Fibroblast of the conjunctiva (primary cell): ENCODE data around the gene MEOX2.

Experiments used
- DNase-seq: peaks from one replicate; pipeline ENCODE4 v3.0.0-alpha.2; 2010; ENCODE audit warnings: low read depth

The MEOX2 gene

GRCh38 chr7:15681186-15681585, 5.3 kb downstream of the MEOX2 start:
- DNase-seq, result no peak

DNA sequence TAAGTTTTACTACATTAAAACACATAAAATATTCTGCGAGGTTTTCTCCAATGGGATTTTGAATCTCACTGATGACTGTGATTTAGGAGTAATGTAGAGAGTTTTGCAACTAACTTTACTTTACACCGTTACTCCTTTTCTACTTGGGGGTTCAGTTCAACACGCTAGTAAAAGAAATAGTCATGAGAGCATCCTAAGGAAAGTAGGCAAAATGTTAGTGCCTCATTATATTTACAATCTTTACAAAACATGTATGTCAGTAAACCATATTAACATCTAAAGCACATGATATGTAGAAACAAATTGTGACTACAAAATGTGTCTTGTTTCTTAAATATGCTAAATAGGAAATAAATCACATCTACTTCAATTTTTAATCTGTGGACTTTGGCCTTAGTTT, 6.0 kb downstream of the MEOX2 start:
- no peak for DNase-seq

DNA sequence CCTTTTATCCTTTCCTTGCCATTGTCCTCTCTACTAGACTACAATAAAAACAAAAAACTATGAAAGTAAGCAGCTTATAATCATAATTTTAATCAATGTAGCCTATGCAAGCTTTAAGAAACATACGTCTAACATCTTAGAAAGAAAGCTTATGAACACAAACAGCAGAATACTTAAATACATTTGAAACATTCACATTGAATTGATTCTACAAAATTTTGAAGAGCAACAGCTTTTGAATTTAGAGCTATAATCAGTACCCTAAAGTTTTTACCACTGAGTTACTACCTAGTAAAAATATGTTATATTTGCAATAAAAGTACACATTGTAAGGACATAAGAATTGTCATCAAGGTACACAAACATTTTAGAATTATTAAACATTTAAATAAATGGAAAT, 7.2 kb downstream of the MEOX2 start:
- no peak for DNase-seq

- no peak for DNase-seq
These were observed 7.8 kb downstream of the MEOX2 start for GRCh38 chr7:15678653-15679052.

DNA sequence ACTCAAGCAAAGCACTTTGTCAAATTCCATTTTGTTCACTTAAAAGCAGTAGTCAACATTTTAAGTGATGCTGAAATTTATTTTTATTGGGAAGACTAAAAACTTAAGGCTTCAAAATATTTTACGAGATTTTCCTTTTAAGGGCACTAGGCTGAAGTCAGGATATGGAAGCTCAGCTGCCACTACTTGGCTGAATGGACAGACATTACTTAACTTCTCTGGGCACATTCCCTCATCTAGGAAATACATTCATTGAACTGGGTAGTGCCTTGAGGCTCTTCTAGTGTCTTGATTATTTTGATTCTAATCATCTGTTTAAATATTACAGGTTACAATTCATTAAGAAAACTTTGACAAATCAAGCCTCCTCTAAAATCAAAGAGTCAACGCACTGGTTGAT, 11.1 kb downstream of the MEOX2 start:
- DNase-seq, result no peak

DNA sequence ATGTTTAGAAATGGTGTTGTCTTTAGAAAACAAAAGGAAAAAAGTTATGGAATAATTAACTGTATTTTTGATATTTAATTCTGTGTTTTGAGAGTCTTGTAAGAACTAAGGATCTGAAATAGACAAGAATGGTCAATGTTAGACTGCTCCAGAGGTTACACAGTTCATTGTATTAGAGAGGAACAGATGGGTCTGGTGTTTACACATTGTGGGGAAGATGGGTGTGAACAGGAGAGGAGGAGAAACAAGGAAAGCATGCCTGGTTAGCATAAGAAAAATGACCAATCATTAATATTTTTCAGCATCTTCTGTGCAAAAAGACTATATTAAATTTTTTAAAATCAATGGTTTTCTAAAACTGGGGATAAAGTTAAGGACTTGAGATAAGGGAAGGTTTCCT, 11.9 kb downstream of the MEOX2 start:
- no peak for DNase-seq

GRCh38 chr7:15669443-15670090, 16.9 kb downstream of the MEOX2 start:
- no peak for DNase-seq

- DNase-seq, result no peak
These were observed 18.5 kb downstream of the MEOX2 start for GRCh38 chr7:15667991-15668390.

DNA sequence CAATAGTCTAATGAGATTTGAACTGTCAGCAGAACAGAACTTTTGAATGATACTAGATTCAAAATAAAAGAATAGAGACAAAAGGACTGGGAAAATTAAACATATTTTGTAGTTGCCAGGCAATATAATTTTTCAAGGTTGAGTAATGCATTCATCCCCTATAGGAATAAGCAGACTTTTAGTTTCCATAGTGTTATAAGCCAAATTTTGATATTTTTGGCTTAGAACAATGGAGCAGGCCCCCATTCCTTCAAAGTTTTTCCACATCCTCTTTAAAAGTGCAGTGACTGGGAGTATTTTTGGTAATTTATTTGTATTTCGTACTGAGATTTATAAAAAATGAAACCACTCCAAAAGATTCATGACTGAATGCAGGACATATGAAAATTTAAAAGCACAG, 24.0 kb downstream of the MEOX2 start:
- no peak for DNase-seq

DNA sequence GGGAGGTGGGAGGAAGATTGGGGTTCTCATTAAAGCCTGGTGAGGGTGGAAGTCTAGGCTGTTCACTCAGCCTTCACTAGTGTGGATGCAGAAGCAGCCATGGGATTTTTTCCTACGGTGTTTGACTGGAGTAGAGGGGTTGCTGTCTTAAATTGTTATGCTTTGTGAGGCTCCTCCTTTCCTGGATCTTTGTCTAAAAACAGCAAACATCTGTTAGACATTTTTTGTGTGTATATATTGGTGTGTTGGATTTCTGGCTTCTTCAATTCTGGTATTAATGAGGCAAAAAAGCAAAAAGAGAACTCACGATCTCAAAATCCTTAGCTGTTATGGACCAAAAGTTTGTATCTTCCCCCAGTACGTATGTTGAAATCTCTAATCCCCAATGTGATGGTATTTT, 28.2 kb downstream of the MEOX2 start:
- DNase-seq, result no peak

DNA sequence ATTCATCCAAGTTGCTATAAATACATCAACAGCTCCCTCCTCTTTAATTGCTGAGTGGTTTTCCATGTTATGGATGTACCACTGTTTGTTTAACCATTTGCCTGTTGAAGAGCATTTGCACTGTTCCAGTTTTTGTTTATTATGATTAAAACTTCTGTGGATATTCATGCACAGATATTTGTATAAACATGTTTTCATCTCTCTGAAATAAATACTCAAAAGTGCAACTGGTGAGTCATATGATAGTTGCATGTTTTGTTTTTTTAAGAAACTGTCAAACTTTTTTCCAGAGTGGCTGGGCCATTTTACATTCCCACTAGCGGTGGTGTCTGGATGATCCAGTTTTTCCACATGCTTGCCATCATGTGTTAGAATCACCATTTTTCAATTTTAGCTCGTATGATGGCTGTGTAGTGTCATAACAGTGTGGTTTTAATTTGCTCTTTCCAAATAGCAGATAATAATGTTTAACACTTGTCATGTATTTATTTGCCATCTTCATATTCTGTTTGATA, 33.6 kb downstream of the MEOX2 start:
- no peak for DNase-seq

DNA sequence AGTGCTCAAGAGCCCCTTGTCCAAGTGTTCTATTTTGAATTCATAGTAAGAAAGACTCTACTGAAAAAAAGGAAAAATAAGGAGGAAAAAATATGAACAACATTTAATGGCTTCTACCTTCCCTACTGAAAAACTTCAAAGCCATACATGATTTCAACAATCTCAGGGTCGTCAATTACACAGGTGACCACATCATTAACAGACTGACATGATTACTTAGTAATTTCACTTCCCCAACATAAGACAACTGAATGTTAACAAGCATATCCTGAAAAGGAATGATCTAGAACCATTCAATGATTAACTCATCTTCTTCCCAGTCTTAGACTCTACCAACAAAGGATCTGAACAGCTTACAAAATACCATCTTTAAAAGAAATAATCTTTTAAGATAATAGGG, 34.8 kb downstream of the MEOX2 start:
- no peak for DNase-seq

GRCh38 chr7:15650787-15651186, 35.7 kb downstream of the MEOX2 start:
- DNase-seq, result no peak

DNA sequence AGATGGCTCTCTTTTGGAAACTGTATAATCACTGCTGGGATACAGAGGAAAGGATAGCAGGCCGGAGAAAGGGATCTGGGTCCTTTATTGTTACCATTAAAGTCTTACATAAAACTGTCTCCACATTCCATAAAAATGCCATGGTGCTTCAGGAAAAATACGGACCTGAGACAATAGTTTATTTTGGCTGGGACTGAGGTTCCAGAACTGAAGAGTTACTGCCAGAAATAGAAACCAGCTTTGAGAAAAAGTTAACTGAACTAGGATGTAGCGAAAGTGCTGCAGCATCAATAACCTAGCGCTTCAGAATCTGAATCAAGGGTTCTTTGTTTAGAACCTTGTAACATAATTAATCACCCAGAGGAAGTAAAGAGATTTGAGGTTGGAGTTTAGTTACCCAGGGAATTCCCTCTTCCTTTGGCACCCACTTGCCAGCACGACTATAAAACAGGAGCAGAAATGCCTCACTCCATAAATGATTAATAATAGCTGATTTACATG, 38.0 kb downstream of the MEOX2 start:
- no peak for DNase-seq

DNA sequence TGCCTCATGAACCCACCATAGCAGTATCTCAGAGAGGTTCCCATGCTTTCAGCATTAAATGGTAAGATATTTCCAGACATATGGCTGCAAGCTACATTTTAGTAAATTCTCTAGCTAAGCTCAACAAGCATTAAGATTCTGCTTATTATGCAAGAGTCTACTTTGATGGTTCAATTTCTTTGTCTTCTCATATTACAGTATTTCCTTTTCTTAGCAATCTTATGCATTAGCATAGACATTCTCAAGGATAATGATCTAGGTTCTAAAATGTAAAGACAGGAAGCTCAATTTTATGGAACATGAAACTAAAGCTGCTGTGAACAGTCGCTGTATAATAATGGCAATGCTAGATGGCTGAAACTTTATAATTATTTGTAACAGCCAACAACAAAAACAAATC, 39.2 kb downstream of the MEOX2 start:
- DNase-seq, result no peak

DNA sequence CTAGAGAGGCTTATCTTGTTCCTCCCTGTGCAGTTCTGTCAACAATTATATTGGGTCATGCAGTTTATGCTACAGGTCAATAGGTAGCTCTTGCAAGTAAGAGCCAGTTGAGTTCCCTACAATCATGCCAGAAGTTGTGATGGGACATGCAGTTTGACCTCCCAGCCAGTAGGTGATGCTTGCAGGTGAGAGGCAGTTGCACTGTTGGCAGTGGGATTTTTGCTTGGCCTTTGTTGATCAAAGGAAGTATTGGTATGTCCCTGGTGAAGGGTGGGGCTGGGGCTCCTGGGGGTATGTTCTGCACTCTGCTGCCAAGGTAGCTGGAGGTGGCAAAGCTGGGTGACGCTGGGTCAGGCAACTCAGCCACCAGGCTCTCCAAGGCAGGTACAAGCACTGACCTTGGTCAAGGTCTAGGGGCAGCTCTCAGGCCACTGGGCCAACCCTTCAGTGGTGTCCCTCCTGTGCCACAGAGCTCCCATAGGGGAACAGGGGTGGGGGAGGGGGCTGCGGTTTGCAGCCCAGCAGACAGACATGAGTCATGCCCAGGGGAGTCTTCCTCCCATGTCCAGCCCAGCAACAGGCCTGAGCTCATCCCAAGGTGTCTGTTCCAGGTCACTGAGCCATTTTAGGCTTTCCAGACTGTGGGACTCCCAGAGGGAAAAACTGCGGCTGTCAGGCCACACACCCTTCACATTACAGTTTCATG, 43.3 kb downstream of the MEOX2 start:
- DNase-seq, result no peak

GRCh38 chr7:15628876-15629275, 57.6 kb downstream of the MEOX2 start:
- DNase-seq, result no peak

GRCh38 chr7:15626041-15626440, 60.4 kb downstream of the MEOX2 start:
- DNase-seq, result no peak

DNA sequence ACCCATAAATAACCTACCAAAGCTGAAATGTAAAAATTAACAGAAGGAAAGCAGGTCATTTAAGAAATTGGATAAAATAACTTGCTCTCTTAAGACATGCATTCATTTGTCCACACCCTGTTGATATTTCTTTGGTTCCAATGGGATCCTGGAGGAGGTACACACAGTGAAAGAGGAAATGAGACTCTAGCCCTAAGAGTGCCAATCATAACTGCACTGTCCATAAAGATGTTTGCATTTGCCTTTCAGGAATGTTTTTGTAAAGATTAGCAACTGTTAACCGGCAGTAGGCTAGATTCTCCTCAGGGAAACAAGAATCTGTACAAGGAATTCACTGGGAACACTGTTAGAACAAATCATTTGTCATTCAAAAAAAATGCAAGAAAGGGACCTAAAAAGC, 61.0 kb downstream of the MEOX2 start:
- DNase-seq, result no peak

GRCh38 chr7:15621468-15621867, 65.0 kb downstream of the MEOX2 start:
- DNase-seq, result no peak

DNA sequence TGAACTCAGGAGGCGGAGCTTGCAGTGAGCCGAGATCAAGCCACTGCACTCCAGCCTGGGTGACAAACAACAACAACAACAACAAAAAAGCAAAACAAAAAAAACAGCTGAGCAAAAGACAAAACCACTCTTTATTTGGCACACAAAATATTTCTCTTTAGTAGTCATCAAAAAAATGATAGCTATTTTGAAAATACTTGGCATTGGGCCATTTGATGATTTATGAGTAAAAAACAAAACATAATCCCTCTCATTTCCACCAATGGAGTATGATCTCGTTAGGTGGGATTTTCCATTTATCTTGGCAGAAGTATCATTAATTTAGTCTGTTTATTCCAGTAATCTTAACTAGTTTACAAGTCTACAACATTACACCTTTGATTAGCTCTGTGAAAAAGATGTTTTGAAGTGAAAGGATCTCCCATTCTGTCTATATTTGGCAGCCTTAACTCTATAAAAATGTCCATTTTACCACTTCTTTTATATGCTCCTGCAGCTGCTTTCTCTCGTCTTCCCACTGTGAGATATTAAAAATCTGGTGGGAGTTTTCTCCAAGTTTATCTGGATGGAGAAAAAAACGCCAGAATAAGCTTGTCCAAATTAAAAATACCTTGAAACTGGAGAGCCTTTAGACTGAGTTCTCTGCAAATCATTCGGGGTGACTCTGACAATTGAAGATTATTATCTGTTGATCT, 65.8 kb downstream of the MEOX2 start:
- DNase-seq, result no peak

- no peak for DNase-seq
These were observed 68.2 kb downstream of the MEOX2 start for GRCh38 chr7:15618275-15618674.

DNA sequence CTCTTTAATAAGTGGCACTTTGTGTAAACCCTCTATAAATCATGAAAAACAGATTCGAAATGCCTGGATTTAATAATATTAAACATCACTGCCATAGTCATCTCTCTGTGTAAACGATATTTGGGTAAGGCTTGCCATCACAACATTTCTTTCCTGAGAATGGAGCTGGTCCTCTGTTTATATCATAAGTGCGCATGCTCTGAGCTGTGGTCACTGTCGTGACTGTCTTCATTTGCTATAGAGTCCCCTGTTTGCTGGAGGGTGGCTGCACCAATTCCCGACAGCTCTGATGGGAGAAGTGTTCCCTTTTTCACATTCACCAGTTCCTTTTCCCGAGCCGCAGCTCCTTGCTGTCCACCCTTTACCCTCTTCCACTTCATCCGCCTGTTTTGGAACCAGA, 74.3 kb downstream of the MEOX2 start:
- no peak for DNase-seq
